WTC11 (cell line): ENCODE results near the gene VSX1. TPM values are rescaled to one million over a fixed set of nuclear protein-coding genes. Genes with fewer than 3 reads are reported as not detected.

Experiments used
- EMX1 ChIP-seq: fragments of 250-450 bp; sonication (Bioruptor Pico); IDR thresholded peaks from 2 replicates; pipeline ENCODE4 v1.8.0; 2021; ENCODE audit warnings: mild to moderate bottlenecking
- FOXP1 ChIP-seq: sonication (generic); formaldehyde crosslinking; IDR thresholded peaks from 2 replicates; pipeline ENCODE4 v1.8.0; 2022; ENCODE audit warnings: missing genetic modification reagents, mild to moderate bottlenecking, moderate library complexity, borderline replicate concordance
- JAZF1 ChIP-seq: fragments of 250-450 bp; sonication (Bioruptor Pico); IDR thresholded peaks from 2 replicates; pipeline ENCODE4 v1.9.0; 2021; ENCODE audit warnings: moderate library complexity, mild to moderate bottlenecking, inconsistent platforms
- JUN ChIP-seq: sonication (generic); formaldehyde crosslinking; IDR thresholded peaks from 2 replicates; pipeline ENCODE4 v1.8.0; 2023; ENCODE audit warnings: mild to moderate bottlenecking, missing genetic modification reagents
- OVOL2 ChIP-seq: fragments of 250-450 bp; sonication (Bioruptor Pico); IDR thresholded peaks from 2 replicates; pipeline ENCODE4 v1.9.0; 2021; ENCODE audit warnings: mild to moderate bottlenecking, borderline replicate concordance
- RELA ChIP-seq: sonication (generic); formaldehyde crosslinking; IDR thresholded peaks from 2 replicates; pipeline ENCODE4 v1.8.1; 2022; ENCODE audit warnings: missing genetic modification reagents, mild to moderate bottlenecking, borderline replicate concordance
- TEAD1 ChIP-seq: sonication (generic); formaldehyde crosslinking; IDR thresholded peaks from 2 replicates; pipeline ENCODE4 v1.8.0; 2022; ENCODE audit warnings: mild to moderate bottlenecking, missing genetic modification reagents
- ZBTB21 ChIP-seq: sonication (generic); formaldehyde crosslinking; IDR thresholded peaks from 2 replicates; pipeline ENCODE4 v1.8.1; 2023; ENCODE audit warnings: mild to moderate bottlenecking, missing genetic modification reagents, borderline replicate concordance
- ZNF317 ChIP-seq: sonication (generic); formaldehyde crosslinking; IDR thresholded peaks from 2 replicates; pipeline ENCODE4 v1.8.1; 2023; ENCODE audit warnings: low read depth, mild to moderate bottlenecking, moderate library complexity, missing genetic modification reagents, borderline replicate concordance
- total RNA-seq: library from RNA; stranded (reverse); gene quantifications from 3 replicates; pipeline ENCODE4 v1.2.3, GENCODE V29; 2021
- TF ChIP-seq, protein P1 (sequence below): fragments of 250-450 bp; sonication (Bioruptor Pico); IDR thresholded peaks from 2 replicates; pipeline ENCODE4 v1.9.0; 2021; ENCODE audit warnings: mild to moderate bottlenecking, borderline replicate concordance
- TF ChIP-seq, protein P2 (sequence below): sonication (generic); formaldehyde crosslinking; IDR thresholded peaks from 2 replicates; pipeline ENCODE4 v1.8.1; 2023; ENCODE audit warnings: mild to moderate bottlenecking, missing genetic modification reagents, borderline replicate concordance
- TF ChIP-seq, protein P3 (sequence below): sonication (generic); formaldehyde crosslinking; IDR thresholded peaks from 2 replicates; pipeline ENCODE4 v1.8.1; 2023; ENCODE audit warnings: mild to moderate bottlenecking, missing genetic modification reagents, moderate library complexity
- TF ChIP-seq, protein P4 (sequence below): sonication (generic); formaldehyde crosslinking; IDR thresholded peaks from 2 replicates; pipeline ENCODE4 v1.8.1; 2023; ENCODE audit warnings: mild to moderate bottlenecking, missing genetic modification reagents
- TF ChIP-seq, protein P5 (sequence below): sonication (generic); formaldehyde crosslinking; IDR thresholded peaks from 2 replicates; pipeline ENCODE4 v1.8.0; 2022; ENCODE audit warnings: mild to moderate bottlenecking, missing genetic modification reagents
- TF ChIP-seq, protein P6 (sequence below): sonication (generic); formaldehyde crosslinking; IDR thresholded peaks from 2 replicates; pipeline ENCODE4 v1.8.0; 2023; ENCODE audit warnings: missing genetic modification reagents, mild to moderate bottlenecking, borderline replicate concordance
- TF ChIP-seq, protein P7 (sequence below): sonication (generic); formaldehyde crosslinking; IDR thresholded peaks from 2 replicates; pipeline ENCODE4 v1.8.1; 2022; ENCODE audit warnings: missing genetic modification reagents, borderline replicate concordance
- TF ChIP-seq, protein P8 (sequence below): fragments of 250-450 bp; sonication (Bioruptor Pico); IDR thresholded peaks from 2 replicates; pipeline ENCODE4 v1.8.0; 2021; ENCODE audit warnings: mild to moderate bottlenecking
- TF ChIP-seq, protein P9 (sequence below): sonication (generic); formaldehyde crosslinking; IDR thresholded peaks from 2 replicates; pipeline ENCODE4 v1.8.0; 2022; ENCODE audit warnings: mild to moderate bottlenecking, missing genetic modification reagents

VSX1 gene
- total RNA-seq, 1 experiment from 2014 or later = not detected

DNA sequence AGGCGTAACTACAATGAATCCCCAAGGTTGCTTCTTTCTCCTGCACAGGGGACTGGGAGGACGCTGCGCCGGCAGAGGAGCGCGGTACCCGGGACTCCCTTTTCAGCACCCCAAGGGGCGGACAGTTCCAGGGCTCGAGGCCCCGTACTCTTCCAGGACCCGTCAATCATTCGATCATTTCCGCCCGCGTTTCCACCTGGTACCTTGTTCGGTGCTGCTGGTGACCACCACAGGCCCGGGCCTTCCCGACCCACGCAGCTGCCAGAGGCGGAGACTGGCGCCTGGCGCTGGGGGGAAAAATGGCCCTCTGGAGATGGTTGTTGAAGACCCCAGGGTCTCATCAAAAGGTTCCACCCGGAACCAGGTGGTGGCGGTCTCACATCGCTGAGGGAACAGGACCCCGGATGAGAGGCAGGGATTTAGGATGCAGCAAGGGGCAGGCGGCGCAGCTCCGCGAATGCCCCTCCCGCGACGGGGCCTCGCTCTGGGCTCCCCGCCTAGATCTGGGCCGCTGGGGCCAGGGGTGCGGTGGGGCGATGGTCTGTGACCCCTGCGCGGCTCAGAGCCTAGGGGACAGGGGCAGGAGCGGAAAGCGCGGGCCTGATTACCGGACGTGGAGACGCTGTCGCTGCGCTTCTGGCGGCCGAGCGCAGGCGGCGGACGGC, 744 bp downstream of the VSX1 start (continued):
- TF ChIP-seq, protein P1, sequence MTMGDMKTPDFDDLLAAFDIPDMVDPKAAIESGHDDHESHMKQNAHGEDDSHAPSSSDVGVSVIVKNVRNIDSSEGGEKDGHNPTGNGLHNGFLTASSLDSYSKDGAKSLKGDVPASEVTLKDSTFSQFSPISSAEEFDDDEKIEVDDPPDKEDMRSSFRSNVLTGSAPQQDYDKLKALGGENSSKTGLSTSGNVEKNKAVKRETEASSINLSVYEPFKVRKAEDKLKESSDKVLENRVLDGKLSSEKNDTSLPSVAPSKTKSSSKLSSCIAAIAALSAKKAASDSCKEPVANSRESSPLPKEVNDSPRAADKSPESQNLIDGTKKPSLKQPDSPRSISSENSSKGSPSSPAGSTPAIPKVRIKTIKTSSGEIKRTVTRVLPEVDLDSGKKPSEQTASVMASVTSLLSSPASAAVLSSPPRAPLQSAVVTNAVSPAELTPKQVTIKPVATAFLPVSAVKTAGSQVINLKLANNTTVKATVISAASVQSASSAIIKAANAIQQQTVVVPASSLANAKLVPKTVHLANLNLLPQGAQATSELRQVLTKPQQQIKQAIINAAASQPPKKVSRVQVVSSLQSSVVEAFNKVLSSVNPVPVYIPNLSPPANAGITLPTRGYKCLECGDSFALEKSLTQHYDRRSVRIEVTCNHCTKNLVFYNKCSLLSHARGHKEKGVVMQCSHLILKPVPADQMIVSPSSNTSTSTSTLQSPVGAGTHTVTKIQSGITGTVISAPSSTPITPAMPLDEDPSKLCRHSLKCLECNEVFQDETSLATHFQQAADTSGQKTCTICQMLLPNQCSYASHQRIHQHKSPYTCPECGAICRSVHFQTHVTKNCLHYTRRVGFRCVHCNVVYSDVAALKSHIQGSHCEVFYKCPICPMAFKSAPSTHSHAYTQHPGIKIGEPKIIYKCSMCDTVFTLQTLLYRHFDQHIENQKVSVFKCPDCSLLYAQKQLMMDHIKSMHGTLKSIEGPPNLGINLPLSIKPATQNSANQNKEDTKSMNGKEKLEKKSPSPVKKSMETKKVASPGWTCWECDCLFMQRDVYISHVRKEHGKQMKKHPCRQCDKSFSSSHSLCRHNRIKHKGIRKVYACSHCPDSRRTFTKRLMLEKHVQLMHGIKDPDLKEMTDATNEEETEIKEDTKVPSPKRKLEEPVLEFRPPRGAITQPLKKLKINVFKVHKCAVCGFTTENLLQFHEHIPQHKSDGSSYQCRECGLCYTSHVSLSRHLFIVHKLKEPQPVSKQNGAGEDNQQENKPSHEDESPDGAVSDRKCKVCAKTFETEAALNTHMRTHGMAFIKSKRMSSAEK (CRISPR knock-in tag) = no peak
- TF ChIP-seq TEAD1 (peak; percentile 77), FOXP1 (CRISPR knock-in tag) (peak; percentile 77), RELA (CRISPR knock-in tag) (no peak; the same call in 1 of the 2 replicates), EMX1 (CRISPR knock-in tag) (no peak), ZBTB21 (no peak), JAZF1 (CRISPR knock-in tag) (no peak), JUN (CRISPR knock-in tag) (peak; percentile 87), ZNF317 (no peak), OVOL2 (no peak)
- TF ChIP-seq, protein P2, sequence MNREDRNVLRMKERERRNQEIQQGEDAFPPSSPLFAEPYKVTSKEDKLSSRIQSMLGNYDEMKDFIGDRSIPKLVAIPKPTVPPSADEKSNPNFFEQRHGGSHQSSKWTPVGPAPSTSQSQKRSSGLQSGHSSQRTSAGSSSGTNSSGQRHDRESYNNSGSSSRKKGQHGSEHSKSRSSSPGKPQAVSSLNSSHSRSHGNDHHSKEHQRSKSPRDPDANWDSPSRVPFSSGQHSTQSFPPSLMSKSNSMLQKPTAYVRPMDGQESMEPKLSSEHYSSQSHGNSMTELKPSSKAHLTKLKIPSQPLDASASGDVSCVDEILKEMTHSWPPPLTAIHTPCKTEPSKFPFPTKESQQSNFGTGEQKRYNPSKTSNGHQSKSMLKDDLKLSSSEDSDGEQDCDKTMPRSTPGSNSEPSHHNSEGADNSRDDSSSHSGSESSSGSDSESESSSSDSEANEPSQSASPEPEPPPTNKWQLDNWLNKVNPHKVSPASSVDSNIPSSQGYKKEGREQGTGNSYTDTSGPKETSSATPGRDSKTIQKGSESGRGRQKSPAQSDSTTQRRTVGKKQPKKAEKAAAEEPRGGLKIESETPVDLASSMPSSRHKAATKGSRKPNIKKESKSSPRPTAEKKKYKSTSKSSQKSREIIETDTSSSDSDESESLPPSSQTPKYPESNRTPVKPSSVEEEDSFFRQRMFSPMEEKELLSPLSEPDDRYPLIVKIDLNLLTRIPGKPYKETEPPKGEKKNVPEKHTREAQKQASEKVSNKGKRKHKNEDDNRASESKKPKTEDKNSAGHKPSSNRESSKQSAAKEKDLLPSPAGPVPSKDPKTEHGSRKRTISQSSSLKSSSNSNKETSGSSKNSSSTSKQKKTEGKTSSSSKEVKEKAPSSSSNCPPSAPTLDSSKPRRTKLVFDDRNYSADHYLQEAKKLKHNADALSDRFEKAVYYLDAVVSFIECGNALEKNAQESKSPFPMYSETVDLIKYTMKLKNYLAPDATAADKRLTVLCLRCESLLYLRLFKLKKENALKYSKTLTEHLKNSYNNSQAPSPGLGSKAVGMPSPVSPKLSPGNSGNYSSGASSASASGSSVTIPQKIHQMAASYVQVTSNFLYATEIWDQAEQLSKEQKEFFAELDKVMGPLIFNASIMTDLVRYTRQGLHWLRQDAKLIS (CRISPR knock-in tag) = peak; percentile 61; the same call in 1 of the 2 replicates
- TF ChIP-seq, protein P3, sequence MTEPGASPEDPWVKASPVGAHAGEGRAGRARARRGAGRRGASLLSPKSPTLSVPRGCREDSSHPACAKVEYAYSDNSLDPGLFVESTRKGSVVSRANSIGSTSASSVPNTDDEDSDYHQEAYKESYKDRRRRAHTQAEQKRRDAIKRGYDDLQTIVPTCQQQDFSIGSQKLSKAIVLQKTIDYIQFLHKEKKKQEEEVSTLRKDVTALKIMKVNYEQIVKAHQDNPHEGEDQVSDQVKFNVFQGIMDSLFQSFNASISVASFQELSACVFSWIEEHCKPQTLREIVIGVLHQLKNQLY = no peak
- TF ChIP-seq, protein P4, sequence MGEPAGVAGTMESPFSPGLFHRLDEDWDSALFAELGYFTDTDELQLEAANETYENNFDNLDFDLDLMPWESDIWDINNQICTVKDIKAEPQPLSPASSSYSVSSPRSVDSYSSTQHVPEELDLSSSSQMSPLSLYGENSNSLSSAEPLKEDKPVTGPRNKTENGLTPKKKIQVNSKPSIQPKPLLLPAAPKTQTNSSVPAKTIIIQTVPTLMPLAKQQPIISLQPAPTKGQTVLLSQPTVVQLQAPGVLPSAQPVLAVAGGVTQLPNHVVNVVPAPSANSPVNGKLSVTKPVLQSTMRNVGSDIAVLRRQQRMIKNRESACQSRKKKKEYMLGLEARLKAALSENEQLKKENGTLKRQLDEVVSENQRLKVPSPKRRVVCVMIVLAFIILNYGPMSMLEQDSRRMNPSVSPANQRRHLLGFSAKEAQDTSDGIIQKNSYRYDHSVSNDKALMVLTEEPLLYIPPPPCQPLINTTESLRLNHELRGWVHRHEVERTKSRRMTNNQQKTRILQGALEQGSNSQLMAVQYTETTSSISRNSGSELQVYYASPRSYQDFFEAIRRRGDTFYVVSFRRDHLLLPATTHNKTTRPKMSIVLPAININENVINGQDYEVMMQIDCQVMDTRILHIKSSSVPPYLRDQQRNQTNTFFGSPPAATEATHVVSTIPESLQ (CRISPR knock-in tag) = no peak
- TF ChIP-seq, protein P5, sequence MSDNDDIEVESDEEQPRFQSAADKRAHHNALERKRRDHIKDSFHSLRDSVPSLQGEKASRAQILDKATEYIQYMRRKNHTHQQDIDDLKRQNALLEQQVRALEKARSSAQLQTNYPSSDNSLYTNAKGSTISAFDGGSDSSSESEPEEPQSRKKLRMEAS (CRISPR knock-in tag) = peak; percentile 66
- TF ChIP-seq, protein P6, sequence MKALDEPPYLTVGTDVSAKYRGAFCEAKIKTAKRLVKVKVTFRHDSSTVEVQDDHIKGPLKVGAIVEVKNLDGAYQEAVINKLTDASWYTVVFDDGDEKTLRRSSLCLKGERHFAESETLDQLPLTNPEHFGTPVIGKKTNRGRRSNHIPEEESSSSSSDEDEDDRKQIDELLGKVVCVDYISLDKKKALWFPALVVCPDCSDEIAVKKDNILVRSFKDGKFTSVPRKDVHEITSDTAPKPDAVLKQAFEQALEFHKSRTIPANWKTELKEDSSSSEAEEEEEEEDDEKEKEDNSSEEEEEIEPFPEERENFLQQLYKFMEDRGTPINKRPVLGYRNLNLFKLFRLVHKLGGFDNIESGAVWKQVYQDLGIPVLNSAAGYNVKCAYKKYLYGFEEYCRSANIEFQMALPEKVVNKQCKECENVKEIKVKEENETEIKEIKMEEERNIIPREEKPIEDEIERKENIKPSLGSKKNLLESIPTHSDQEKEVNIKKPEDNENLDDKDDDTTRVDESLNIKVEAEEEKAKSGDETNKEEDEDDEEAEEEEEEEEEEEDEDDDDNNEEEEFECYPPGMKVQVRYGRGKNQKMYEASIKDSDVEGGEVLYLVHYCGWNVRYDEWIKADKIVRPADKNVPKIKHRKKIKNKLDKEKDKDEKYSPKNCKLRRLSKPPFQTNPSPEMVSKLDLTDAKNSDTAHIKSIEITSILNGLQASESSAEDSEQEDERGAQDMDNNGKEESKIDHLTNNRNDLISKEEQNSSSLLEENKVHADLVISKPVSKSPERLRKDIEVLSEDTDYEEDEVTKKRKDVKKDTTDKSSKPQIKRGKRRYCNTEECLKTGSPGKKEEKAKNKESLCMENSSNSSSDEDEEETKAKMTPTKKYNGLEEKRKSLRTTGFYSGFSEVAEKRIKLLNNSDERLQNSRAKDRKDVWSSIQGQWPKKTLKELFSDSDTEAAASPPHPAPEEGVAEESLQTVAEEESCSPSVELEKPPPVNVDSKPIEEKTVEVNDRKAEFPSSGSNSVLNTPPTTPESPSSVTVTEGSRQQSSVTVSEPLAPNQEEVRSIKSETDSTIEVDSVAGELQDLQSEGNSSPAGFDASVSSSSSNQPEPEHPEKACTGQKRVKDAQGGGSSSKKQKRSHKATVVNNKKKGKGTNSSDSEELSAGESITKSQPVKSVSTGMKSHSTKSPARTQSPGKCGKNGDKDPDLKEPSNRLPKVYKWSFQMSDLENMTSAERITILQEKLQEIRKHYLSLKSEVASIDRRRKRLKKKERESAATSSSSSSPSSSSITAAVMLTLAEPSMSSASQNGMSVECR (CRISPR knock-in tag) = peak; percentile 94
- TF ChIP-seq, protein P7, sequence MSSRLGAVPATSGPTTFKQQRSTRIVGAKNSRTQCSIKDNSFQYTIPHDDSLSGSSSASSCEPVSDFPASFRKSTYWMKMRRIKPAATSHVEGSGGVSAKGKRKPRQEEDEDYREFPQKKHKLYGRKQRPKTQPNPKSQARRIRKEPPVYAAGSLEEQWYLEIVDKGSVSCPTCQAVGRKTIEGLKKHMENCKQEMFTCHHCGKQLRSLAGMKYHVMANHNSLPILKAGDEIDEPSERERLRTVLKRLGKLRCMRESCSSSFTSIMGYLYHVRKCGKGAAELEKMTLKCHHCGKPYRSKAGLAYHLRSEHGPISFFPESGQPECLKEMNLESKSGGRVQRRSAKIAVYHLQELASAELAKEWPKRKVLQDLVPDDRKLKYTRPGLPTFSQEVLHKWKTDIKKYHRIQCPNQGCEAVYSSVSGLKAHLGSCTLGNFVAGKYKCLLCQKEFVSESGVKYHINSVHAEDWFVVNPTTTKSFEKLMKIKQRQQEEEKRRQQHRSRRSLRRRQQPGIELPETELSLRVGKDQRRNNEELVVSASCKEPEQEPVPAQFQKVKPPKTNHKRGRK (CRISPR knock-in tag) = no peak
- TF ChIP-seq, protein P8, sequence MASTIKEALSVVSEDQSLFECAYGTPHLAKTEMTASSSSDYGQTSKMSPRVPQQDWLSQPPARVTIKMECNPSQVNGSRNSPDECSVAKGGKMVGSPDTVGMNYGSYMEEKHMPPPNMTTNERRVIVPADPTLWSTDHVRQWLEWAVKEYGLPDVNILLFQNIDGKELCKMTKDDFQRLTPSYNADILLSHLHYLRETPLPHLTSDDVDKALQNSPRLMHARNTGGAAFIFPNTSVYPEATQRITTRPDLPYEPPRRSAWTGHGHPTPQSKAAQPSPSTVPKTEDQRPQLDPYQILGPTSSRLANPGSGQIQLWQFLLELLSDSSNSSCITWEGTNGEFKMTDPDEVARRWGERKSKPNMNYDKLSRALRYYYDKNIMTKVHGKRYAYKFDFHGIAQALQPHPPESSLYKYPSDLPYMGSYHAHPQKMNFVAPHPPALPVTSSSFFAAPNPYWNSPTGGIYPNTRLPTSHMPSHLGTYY (CRISPR knock-in tag) = no peak
- TF ChIP-seq, protein P9, sequence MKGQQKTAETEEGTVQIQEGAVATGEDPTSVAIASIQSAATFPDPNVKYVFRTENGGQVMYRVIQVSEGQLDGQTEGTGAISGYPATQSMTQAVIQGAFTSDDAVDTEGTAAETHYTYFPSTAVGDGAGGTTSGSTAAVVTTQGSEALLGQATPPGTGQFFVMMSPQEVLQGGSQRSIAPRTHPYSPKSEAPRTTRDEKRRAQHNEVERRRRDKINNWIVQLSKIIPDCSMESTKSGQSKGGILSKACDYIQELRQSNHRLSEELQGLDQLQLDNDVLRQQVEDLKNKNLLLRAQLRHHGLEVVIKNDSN (CRISPR knock-in tag) = peak; percentile 47; the same call in 1 of the 2 replicates
